Peyer's patch (tissue), 4 donors: Measurements from ENCODE around the gene SGMS2.

ENCODE experiments used
- CTCF ChIP-seq, 6 experiments: fragments of 450-650 bp in 4 of 6; fragments of 200-600 bp in 2 of 6; sonication (generic) in 1 of 6; IDR thresholded peaks; one replicate each; pipeline ENCODE4 v1.5.1; 2017 to 2019; ENCODE audit warnings: antibody characterized with exemption in 6 of 6, mild to moderate bottlenecking in 3 of 6, moderate library complexity in 1 of 6
- POLR2A ChIP-seq, 2 donors: fragments of 450-650 bp; IDR thresholded peaks; one replicate each; pipeline ENCODE4 v1.5.1; 2017; ENCODE audit warnings: antibody characterized with exemption in 2 of 2, mild to moderate bottlenecking in 2 of 2, moderate library complexity in 2 of 2

- TF ChIP-seq CTCF (IDR thresholded peaks at IDR 0.05) (no peak), POLR2A (IDR thresholded peaks at IDR 0.05) (no peak)
Measured at GRCh38 chr4:107937040-107937439, 112.3 kb downstream of the SGMS2 start.
